Stimulated activated CD8-positive, alpha-beta memory T cell treated with anti-CD3 and anti-CD28 coated beads, Interleukin-2, amount 100 ng/mL, for 48 hours (primary cell): Measurements from ENCODE around the gene POMGNT2.

Experiments
- DNase-seq, 2 donors: peaks; one replicate each; pipeline ENCODE4 v3.0.0-alpha.2; 2020; ENCODE audit warnings: low read depth in 2 of 2

Gene POMGNT2

DNA sequence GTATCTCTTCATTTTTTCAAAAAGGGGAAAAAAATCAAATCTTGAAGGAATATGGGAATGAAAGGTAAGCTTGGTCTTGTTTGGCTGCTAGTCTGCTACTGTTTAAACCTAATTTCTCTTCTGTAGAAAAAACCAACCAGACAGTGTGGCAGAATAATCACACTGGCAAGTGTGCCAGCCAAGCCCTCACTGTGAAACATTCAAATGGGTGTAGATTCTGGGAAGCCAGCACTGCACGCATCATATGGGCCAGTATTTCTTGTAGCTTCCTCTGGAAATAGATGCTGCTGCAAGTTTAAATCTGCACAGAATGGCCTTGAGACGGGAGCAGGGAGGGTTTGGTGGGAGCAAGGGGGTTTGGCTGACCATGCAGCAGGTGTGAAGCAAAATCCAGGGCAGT, 62.1 kb downstream of the POMGNT2 start:
- no peak for DNase-seq

DNA sequence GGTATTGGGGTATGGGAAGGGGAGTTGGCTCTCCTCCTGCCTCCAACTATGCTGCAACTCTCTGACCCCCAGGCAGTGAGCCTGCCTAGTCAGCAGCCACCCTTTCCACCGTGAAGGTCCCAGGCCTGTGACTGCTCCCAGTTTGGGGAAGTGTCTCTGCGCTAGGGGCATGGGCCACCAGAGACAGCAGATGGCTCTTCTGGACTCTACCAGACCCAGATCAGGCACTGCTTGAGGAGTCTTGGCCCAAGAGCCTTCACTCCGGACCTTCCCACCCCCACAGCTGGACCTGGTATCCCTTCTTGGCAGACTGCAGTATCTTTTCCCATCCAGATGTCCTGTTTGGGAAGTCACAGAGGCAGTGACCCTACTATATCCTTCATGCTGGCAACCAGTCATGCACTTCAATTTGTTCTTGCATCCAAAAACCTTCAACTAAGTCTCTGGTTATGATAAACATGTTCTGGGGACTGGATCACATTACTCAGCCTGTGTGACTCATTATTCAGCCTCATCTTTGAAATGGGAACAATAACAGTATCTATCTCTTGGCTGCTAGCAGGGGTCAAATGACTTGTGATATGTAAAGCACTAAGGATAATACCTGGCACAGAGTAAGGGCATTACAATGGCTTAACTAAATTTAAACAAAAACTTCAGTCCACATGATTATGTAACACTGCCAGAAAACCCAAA, 62.7 kb downstream of the POMGNT2 start:
- DNase-seq: no peak

DNA sequence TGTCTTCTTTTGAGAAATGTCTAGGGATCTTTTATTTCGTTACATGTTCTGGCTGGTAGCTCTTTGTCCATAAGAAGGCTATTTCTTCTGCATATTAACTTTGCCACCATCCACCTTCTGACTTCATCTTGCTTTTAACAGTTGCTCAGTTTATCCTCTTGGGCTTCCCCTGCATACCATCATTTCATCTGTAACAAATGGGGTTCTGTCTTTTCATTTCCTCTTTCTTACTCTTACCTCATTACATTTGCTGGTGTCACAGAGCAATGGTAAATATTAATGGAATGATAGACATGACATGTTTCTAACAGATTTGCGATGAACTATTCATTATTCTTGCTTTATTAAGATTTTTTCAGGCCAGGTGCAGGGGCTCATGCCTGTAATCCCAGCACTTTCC, 64.4 kb downstream of the POMGNT2 start:
- no peak for DNase-seq

DNA sequence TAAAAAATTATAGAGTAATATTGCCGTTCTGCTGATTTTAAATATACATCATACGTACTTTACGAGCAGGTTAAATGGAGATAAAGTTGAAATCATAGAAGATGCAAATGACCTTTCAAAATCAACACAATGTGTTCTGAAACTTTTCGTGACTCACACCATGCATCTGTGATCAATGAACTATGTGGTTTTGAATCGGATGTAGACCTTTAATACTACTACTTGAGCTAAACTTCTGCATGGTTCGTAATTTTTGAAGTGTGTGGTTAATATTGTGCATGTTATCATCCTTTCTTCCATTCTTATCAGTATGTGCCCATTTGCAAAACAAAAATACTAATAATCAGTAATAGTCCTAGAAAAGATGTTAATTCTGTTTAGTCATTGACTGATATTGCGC, 67.9 kb downstream of the POMGNT2 start:
- no peak for DNase-seq

DNA sequence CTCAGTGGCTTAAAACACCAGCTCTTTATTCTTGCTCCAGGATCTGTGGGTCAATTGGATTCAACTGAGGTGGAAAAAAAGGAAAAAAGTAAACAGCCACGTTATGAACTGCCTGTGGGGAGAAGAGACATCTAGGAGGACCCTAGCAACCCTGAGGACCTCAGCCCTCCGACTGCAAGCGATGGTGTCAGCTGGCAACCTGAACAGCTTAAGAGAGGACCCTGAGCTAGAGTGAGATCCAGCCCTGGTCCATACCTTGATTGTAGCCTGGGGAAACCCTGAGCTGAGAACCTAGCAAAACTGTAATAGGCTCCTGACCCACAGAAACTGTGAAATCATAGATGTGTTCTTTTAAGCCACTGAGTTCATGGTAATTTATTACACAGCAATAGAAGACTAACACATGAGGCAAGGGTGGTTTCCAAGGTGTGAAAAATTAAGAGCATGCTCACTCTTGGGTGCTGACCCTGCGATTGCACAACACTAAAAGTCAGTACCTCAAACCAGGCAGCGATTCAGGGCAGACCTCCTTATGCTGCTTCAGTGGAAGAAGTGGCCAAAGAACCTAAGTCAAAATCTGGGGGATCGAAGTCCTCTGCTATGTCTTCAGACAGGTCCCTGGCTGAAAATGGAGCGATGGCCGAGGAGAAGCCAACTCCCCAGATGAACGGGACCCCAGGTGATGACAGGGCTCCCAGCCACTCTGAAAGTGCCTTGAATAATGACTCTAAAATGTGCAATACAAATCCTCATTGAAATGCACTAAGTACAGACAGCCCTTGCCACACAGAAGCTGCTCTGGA, 69.1 kb downstream of the POMGNT2 start:
- DNase-seq: no peak

DNA sequence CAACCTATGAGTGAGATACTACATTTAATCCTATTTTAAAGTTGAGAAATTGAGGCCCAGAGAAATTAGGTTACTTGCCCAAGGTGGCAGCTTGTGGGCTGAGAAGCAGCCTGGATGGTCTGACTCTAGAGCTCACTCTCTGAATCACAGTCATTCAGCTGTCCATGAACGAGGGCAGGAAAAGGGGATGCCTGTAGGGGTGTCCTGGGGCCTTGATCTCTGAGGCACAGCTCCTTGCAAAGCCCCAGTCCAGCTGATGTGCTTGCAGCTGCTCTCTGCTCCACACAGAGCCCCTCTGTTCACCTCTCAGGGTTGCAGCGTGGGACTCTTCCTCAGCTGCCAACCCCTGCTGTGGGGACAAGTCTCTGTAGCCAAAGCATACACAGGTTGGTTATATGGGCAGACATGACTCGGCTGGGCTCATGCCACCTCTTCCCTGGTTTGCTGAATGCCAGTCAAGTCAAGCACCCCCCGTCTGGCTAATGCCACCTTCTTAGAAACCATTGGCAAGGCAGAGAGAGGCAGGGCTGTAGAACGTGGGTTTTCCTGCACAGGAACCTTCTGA, 70.0 kb downstream of the POMGNT2 start:
- DNase-seq: no peak

DNA sequence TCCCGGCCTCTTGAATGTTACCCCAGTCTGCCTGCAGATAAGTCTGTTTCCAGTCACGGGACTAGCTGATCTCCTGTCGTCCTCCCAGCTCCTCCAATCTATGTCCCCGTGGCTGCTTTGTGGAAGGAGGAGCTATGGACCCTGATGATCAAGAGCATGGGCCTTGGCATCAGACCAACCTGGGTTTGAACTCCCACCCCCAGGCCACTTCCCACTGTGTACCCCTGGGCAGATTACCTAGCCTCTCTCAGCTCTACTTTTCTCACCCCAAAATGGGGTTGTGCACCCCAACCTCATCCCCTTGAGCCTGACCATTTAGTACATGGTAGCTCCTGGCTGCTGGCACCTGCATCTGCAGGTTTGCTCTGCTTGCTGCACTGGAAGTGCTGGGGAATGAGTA, 71.0 kb downstream of the POMGNT2 start:
- DNase-seq: no peak

DNA sequence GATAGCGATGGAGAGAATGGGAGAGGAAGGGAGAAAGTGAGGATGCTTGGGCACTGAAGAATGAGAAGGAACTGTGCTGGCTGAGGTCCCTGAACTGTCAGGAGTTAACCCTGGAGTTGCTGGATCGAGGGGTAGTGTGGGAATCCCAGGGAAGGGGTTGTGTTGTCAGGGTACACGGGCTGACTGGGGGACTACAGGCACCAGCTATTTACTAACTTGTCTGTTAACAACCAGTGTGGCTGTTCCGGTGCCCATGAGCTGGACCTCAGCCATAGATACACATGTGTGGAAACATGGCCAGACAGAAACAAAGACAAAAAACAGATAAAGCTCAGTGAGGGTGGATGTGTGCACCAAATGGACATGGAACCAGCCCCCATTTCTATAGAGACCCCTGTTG, 71.7 kb downstream of the POMGNT2 start:
- DNase-seq: no peak

DNA sequence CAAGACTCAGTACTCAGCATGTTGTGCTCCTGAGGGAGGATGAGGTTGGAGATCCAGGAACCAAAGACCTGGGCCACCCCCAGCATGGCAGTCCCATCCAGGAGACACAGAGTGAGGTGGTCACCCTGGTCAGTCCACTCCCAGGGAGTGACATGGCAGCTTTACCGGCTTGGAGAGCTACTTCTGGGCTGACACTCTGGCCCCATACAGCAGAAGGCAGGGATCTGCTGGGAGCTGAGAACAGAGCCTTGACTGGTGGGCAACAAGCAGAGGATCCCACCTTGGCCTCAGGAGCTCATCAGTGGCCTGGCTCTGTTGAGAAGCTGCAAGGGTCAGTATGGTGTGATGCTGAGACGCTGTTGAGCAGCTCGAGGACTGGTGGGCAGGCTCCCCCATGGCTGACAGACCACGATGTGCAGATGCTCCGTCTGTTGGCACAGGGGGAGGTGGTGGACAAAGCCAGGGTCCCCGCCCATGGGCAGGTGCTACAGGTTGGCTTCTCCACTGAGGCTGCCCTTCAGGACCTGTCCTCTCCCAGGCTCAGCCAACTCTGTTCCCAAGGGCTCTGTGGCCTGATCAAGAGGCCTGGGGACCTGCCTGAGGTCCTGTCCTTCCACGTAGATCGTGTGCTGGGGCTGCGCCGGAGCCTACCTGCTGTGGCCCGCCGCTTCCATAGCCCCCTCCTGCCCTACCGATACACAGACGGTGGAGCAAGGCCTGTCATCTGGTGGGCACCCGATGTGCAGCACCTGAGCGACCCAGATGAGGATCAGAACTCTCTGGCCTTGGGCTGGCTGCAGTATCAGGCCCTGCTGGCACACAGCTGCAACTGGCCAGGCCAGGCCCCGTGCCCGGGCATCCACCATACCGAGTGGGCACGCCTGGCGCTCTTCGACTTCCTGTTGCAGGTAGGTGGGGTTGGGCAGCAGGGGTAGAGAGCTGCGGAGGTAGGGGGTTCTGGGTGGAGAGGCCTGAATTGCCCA, 72.9 kb downstream of the POMGNT2 start:
- DNase-seq: no peak

DNA sequence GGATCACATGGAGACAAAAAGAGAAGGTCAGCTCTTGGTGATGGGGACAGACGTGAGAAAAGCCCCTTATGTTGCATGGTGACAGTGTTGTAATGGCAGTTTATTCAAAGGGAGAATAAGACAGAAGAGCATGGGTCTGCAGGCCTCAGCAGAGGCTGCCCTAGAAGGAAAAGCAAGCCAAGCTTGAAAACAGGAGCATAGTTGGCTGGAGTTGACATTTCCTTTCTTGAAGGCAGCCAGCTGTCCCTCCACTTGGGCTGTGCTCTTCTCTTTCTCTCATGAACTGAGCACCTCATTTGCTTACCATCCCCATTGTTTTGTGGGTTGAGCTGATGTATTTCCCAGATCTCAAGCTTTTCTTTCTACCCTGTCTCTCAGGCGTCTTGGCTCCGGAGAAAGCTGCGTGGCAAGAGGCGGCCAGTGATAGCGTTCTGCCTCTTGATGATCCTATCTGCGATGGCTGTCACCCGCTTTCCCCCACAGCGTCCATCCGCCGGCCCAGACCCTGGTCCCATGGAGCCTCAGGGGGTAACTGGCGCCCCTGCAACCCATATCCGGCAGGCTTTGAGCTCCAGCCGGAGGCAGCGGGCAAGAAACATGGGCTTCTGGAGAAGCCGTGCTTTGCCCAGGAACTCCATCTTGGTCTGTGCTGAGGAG, 73.9 kb downstream of the POMGNT2 start:
- no peak for DNase-seq

DNA sequence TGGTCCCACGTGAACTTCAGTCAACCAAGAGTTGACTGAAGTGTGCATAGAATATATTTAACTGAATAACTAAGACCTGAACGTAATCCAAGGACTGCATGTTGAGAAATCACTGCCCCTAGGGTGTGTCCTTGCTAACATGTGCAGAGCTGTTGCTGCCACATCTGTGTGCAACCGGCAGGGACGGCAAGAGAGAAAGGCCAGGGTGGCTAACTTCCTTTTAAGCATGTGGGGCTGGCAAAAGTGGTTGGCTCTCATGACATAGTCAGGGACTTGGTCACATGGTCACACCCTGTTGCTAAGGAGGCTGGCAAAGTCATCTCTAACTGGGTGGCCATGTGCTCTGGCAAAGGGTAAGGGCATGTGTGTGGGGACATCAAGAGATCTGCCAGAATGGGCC, 74.4 kb downstream of the POMGNT2 start:
- DNase-seq: no peak

DNA sequence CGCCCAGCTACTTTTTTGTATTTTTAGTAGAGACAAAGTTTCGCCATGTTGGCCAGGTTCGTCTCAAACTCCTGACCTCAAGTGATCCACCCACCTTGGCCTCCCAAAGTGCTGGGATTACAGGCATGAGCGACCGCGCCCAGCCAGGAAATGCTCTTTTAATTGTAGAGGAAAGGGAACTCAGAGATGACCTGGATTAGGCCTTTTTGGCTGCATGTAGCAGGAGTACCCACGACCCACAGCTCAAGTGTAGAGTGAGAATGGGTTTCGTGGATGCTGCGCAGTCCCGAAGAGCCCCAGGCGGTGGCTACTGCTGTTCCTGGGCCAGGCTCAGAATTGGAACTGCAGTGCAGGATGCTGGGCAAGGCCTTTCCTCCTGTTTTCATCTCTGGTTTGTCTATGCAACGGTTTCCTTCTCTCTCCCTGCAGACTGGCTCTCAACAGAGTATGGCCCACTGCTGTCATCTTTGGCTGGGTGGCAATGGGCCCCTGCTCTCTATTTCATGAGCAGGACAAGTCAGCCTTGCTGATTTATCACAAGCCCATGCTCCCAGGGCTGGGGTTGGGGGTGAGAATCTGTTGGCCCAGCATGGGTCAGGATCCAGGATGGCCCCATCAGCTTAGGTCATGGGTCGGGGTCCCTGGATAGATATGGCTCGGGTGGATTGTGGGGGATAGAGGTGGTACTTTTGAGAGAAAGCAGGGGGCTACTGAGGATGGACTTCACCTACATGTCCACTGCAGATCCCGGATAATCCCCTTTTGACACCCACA, 75.5 kb downstream of the POMGNT2 start:
- DNase-seq: no peak
